Mucosa of stomach (tissue), 1 donor: ENCODE measurements around the gene NFXL1.
A peak's percentile ranks its signal among the peaks of the same experiment; 100 is the strongest.

Experiments used
- H3K27me3 ChIP-seq: one replicate; pipeline ENCODE4 v1.7.0; 2013; ENCODE audit warnings: mild to moderate bottlenecking, low read length; ENCODE audit not compliant: control insufficient read depth, insufficient read depth
- H3K36me3 ChIP-seq: one replicate; pipeline ENCODE4 v1.7.0; 2013; ENCODE audit warnings: low read length; ENCODE audit not compliant: control insufficient read depth, insufficient read depth
- H3K4me1 ChIP-seq: one replicate; pipeline ENCODE4 v1.7.0; 2013; ENCODE audit warnings: mild to moderate bottlenecking, low read length; ENCODE audit not compliant: control insufficient read depth, insufficient read depth
- H3K4me3 ChIP-seq: one replicate; pipeline ENCODE4 v1.7.0; 2013; ENCODE audit warnings: low read length
- H3K9ac ChIP-seq: one replicate; pipeline ENCODE4 v1.7.0; 2013; ENCODE audit warnings: mild to moderate bottlenecking, low read length, moderate library complexity
- H3K9me3 ChIP-seq: one replicate; pipeline ENCODE4 v1.7.0; 2013; ENCODE audit warnings: mild to moderate bottlenecking, low read length, moderate library complexity; ENCODE audit not compliant: control insufficient read depth
- donor health status: Pancreatic carcinoma.

The NFXL1 gene

GRCh38 chr4:47914220-47914925 lies at the start of gene NFXL1:
Gene NFXL1 (minus strand): TSS chr4:47914583. CDS start chr4:47914203, 380 bp downstream.
- Histone ChIP-seq H3K9ac (peak within 1 kb of the TSS; percentile 90), H3K4me1 (peaks cover 6% of the 10 kb centered on the region), H3K4me3 (peak within 1 kb of the TSS; percentile 99), H3K36me3 (no peaks in the 10 kb centered on the region), H3K9me3 (no peaks in the 10 kb centered on the region), H3K27me3 (no peaks in the 10 kb centered on the region)

DNA sequence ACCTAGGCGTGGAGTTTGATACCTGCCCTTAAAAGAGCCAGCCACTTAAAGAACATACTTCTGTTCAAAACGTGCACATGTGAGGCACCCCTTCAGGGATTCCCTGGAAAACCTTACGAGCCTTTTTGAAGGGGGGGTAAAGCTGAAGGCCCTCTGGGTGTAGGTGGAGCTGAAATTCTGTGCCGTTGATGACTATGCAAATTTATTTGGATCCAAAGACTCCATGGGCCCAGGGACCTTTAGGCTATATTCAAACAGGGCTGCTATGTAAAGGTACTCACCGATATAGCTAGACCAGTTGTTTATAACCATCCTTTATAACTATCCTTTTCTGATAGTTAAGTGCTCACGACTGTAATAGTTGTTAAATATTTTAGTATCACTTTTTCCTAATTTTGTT lies 40.3 kb upstream of the NFXL1 start:
- Histone ChIP-seq H3K9me3 (no peaks in the 10 kb centered on the region), H3K4me3 (no peak overlapping the region), H3K9ac (no peak overlapping the region), H3K4me1 (no peaks in the 10 kb centered on the region), H3K36me3 (no peaks in the 10 kb centered on the region), H3K27me3 (no peaks in the 10 kb centered on the region)

DNA sequence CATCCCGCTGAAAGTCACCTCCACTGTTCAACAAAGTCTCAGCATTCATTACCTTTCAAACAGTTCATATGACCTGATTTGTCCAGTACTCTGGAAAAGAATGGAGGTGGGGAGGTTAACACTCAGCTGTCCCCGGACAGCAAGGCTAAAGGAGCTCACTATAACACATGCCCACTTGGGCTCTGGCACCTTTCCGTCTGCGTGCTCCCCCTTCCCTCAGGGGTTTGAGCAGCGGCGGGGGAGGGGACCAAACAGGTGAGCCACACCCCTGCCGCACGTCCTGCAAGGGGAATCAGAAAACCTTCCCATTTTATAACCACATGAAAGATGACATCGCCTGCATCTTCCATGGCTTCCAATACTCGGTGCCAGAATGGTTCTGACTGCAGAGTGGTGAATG lies 39.9 kb upstream of the NFXL1 start:
- Histone ChIP-seq H3K27me3 (no peaks in the 10 kb centered on the region), H3K9me3 (no peaks in the 10 kb centered on the region), H3K36me3 (no peaks in the 10 kb centered on the region), H3K4me1 (no peaks in the 10 kb centered on the region), H3K9ac (no peak overlapping the region), H3K4me3 (no peak overlapping the region)

DNA sequence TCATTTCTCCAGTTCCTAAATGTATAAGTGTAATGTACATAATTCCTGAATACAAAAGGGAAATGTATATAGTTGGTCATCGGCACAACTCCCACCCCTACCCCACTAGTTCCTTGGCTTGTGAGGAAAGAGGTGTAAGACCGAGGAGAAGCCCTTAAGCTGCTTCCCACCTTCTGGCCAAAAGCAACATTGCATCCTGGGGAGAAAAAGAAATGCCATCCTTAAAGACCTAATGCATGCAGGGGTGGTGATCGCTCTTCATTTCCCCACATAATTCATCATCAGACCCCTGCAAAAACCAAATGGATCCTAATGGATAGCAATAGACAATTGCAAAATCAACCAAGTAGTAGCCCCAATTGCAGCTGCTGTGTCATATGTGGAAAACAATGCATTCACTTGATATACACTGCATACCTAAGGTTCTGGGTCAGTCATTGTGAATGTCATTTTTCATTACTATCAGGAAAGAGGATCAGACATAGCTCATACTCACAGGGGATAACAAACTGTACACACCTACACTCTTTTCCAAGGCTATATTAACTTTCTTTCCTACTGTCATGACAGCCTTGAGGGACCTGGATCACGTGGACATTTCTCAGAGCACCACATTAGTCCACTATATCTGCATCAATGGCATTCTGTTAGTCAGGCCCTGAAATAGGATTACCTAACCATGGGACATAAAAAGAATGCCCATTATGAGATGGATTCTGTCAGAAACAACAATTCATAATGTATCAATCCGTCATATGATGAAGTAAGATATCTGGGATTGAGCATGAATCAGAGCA lies 31.7 kb upstream of the NFXL1 start:
- Histone ChIP-seq H3K4me3 (no peak overlapping the region), H3K9me3 (no peaks in the 10 kb centered on the region), H3K9ac (no peak overlapping the region), H3K36me3 (no peaks in the 10 kb centered on the region), H3K27me3 (no peaks in the 10 kb centered on the region), H3K4me1 (no peaks in the 10 kb centered on the region)

- Histone ChIP-seq H3K36me3 (no peaks in the 10 kb centered on the region), H3K4me1 (no peaks in the 10 kb centered on the region), H3K9me3 (no peaks in the 10 kb centered on the region), H3K27me3 (no peaks in the 10 kb centered on the region), H3K4me3 (no peak overlapping the region), H3K9ac (no peak overlapping the region)
These were observed 27.9 kb upstream of the NFXL1 start for GRCh38 chr4:47942081-47942819.

DNA sequence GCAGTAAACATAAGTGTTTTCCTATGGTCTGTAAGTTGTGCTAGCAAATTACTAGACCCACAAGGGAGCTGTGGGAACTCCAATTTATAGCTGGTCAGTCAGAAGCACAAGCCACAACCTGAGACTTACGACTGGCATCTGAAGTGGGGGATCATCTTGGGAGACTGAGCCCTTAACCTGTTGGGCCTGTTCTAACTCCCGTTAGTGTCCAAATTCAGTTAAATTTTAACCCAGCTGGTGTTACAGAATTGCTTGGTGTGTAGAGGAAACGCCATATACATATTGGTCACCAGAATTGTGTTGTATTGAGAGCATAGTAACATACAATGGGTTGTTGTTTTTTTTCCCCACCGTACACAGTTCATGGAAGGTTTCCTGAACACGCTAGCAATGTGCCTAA lies 25.1 kb upstream of the NFXL1 start:
- H3K27me3 ChIP-seq: no peaks in the 10 kb centered on the region
- no peak overlapping the region for H3K9ac ChIP-seq
- no peaks in the 10 kb centered on the region for H3K36me3 ChIP-seq
- no peaks in the 10 kb centered on the region for H3K9me3 ChIP-seq
- H3K4me3 ChIP-seq: no peak overlapping the region
- H3K4me1 ChIP-seq: no peaks in the 10 kb centered on the region

DNA sequence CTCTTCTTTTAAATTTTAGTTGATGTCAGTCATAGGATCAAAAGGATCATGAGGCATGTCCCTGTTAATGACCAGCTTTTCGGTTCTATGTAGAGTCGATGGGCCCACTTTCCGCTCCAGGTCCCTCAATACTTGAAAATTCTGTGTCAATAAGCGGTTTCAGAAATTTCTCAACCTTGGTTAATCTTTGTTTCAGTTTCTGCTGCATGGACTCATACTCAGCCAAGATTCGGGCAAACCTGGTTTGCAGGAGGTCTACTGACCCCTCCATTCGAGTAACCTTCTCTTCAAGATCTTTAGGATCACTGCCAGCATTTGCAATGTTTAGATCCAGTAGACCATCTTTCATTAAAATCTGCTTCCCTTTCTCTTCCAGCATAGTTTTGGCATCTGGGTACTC lies 22.0 kb upstream of the NFXL1 start:
- Histone ChIP-seq H3K36me3 (no peaks in the 10 kb centered on the region), H3K27me3 (no peaks in the 10 kb centered on the region), H3K4me3 (no peak overlapping the region), H3K4me1 (peaks cover 2% of the 10 kb centered on the region), H3K9me3 (no peaks in the 10 kb centered on the region), H3K9ac (no peak overlapping the region)

DNA sequence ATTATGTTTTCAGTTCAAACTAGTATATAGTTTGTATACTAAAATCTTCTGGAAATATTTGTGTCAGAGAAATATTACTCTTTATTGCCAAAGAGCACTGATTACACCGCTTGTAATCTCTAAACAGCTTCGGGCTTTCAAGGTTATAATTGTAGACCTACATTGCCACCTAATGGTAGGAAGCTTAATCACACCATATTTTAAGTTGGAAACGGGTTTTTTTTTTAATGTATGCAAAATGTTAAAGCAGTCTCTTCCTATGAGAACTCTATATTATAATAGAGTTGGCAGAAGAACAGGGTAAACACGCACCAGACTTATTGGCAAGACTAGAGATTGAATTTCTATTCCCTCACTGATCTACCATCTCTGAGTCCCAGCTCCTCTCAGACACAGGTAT lies 19.5 kb upstream of the NFXL1 start:
- Histone ChIP-seq H3K9me3 (no peaks in the 10 kb centered on the region), H3K27me3 (no peaks in the 10 kb centered on the region), H3K4me1 (peaks cover 9% of the 10 kb centered on the region), H3K4me3 (no peak overlapping the region), H3K9ac (no peak overlapping the region), H3K36me3 (no peaks in the 10 kb centered on the region)

- Histone ChIP-seq H3K4me3 (no peak overlapping the region), H3K36me3 (no peaks in the 10 kb centered on the region), H3K9me3 (no peaks in the 10 kb centered on the region), H3K27me3 (no peaks in the 10 kb centered on the region), H3K9ac (no peak overlapping the region), H3K4me1 (peaks cover 14% of the 10 kb centered on the region)
These were observed 16.8 kb upstream of the NFXL1 start for GRCh38 chr4:47930971-47931804.

- peaks cover 14% of the 10 kb centered on the region for H3K4me1 ChIP-seq
- no peaks in the 10 kb centered on the region for H3K36me3 ChIP-seq
- no peak overlapping the region for H3K9ac ChIP-seq
- H3K9me3 ChIP-seq: no peaks in the 10 kb centered on the region
- H3K27me3 ChIP-seq: no peaks in the 10 kb centered on the region
- no peak overlapping the region for H3K4me3 ChIP-seq
These were observed 15.4 kb upstream of the NFXL1 start for GRCh38 chr4:47929682-47930201.

DNA sequence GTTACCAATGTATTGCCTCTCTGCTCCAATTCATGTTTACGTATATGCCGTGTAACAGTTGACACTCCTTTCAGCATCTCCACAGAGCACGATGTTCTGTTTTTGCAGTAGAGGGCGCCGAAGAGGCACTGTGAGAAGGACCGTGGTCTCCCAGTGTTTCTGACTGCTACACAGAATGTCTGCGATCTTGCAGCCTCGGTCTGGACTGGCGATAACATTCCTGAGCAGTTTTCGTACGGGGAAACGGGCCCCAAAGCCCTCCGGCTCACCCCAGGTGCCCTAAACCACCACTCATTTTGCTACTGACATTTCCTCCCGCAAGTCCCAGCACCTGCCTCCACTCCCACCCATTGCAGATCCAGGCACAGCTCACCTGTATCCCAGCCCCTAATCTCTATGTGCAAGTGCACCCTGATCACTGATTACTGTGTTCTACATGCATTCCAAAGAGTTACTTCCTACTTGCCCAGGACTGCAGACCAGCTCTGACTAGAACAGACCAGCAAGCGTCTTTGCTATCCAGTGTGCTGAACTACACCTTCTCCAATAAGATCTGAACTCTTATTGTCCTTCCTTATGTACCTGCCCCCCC lies 12.4 kb upstream of the NFXL1 start:
- no peak overlapping the region for H3K9ac ChIP-seq
- no peaks in the 10 kb centered on the region for H3K36me3 ChIP-seq
- no peak overlapping the region for H3K4me3 ChIP-seq
- no peaks in the 10 kb centered on the region for H3K9me3 ChIP-seq
- peaks cover 14% of the 10 kb centered on the region for H3K4me1 ChIP-seq
- H3K27me3 ChIP-seq: no peaks in the 10 kb centered on the region
